Measurements from ENCODE around the gene NOX4.

The NOX4 gene

DNA sequence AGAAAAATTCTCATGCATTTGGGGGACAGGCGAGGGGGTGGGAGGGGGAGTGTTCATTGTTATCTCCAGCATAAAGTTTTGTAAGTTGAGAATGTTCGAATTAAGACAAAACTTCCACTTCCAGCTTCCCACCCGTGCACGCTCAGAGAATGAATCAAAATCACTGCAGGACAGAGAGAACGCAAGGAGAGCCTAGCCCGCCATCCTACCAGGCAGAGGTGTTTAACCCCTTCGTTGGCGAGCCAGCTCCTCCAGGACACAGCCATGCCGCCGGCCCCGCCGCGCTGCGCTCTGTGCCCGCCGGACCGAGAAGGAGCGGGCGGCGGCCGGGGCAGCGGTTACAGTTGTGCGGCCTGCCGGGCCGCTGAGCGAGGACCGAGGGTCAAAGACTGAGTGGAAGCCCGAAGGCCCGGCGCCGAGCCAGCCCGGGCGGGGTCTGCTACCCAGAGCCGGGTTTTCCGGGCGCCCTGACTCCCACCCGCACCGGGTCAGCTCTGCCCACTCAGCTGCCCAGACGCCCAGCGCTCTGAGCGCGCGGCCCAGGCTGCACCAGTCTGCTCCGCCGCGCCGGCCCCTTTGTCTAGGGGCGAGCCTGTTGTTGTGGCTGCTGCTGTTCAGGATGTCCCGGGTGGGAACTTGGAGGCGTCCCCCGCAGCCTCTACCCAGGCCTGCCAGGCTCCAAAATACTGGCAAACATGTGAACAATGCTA is at the start of gene NOX4:
Gene NOX4, minus strand, starts transcription at position 395 of the 710 bp plus-strand sequence. Its CDS starts 129 bp downstream, at position 266.
- no peak for DNase-seq

DNA sequence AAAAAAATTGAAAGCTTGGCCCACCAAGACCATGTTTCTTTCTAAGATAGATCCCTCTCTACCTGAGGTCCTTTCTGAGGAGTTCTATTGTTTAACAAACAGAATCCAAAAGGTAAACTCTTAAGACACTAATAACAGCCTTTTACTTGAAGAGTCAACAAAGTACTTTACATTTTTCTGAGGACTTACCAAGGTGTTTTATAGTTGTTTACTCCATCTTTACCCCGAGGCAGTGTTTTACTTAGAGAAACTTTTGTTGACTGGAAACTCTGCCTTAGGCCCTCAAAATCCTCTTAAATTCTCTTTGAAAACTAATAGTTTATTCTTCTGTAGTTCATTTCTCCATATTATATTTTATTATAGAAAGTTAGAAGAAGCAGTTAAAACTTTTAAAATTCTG is 49.7 kb upstream of the NOX4 start:
- no peak for DNase-seq

DNA sequence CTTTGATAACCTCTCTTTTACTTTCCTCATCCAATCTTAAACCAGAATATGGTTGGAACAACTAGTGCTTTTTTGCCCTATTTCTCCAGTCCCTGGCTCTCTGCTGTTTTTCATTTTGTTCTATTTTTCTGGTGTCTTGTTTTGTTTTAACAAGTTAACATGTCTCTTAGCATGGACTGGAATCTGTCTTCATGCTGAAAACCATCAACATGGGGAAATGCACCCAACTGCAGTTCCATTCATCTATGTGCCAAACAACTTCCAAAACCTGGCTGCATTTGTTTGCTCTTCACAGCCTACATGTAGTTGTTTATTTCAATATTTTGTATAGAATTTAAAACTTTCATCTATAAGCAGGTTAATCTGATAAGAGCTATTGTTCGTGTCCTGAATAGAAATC is 46.8 kb upstream of the NOX4 start:
- no peak for DNase-seq

DNA sequence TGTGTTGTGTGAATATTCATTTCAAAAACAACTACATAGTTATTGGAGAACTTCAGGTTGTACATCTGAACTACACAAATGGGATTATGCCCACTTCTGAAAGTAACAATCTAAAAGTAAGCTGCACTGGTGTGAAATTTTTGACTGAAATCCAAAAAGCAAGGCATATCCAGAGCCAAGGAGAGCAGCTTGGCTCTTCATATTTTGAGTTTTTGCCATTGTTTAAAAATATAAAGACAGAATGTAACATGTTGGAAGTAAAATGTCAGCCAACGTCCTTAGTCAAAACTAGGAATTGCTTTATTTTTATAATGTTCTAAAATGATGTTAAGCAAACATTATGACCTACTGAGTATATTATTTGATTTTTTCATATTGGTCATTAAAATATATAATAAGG is 45.8 kb upstream of the NOX4 start:
- DNase-seq = no peak

DNA sequence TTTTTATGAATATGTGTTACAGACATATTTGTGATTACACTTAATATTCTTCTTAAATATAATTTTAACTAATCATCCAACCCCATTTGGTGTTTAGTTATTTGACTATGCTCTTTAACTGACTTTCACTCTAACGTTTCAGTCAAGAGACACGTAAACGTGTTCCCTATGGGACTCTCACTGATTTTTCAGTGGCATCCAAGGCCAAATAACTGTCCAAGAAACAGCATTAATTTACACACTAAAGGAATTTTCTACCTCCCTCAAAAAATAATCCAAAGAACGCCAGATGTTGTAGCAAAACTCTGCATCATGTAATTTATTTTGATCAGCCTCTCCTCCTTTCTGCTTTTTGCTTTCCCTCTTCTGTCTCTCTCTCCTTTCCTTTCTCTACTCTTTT is 44.0 kb upstream of the NOX4 start:
- DNase-seq = no peak

DNA sequence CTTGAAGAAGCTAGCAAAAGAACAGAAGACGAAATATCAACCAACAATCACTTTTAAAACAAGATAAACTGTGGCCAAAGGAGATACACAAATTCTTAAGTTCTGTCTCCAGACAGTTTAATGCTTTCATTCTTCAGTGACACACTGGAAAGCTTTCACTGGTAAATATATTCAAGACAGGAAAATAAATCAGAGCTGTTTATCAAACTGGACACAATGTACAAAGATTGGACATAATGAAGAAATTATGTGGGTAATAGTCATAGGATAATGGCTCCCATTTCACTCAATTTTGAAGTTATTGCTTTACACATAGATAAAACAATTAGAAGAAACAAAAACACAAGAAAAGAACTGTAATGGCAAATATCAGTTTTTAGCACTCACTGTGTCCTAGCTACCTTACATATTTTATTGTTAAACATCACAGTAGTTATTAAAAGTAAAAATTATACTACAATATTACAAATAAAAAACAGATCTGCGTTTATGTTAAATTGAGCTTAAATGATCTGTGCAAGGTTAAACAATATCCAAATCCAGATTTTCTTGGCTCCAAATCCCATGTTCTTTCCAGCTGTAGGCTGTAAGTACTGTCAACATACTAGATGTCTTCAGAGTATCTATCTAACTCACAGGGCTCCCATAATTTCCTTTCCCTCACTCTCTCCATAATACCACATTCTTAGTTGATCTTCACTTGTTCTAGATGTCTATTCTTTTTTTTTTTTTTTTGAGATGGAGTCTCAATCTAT is 38.6 kb upstream of the NOX4 start:
- DNase-seq = no peak

DNA sequence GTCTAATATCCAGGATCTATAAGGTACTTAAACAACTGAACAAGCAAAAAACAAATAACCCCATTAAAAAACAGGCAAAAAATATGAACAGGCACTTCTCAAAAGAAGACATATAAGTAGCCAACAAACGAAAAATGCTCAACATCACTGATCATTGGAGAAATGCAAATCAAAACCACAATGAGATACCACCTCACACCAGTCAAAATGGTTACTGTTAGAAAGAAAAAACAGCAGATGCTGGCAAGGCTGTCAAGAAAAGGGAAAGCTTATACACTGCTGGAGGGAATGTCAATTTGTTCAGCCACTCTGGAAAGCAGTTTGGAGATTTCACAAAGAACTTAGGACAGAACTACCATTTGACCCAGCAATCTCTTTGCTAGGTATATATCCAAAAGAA is 30.6 kb upstream of the NOX4 start:
- DNase-seq = no peak

DNA sequence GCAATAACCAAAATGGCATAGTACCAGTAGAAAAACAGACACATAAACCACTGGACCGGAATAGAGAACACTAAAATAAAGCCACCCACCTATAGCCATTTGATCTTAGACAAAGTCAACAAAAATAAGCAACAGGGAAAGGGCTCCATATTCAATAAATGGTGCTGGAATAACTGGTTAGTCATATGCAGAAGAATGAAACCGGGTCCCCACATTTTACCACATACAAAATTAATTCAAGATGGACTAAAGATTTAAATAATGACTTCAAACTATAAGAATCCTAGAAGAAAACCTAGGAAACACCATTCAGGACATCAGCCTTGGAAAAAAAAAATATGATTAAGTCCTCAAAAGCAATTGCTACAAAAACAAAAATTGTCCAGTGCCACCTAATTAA is 30.1 kb upstream of the NOX4 start:
- no peak for DNase-seq

DNA sequence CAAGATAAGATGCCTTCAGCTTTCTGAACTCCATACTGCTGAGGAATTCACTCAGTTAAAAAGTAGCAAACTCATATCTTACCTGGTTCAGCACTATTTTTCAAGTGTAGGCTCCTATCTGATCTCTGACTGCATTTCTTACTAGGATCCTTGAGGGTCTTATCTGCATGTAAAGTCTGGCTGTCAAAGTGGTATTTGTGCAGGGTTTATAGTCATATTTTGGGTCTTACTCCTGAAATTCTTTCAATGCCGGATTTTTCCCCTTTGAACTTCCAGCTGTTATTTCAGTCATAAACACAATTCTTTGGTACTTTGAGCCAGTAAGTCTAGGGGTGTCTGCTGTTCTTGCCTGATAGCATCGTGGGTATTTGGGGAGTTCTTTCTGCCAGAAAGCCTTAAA is 25.3 kb upstream of the NOX4 start:
- DNase-seq = no peak

DNA sequence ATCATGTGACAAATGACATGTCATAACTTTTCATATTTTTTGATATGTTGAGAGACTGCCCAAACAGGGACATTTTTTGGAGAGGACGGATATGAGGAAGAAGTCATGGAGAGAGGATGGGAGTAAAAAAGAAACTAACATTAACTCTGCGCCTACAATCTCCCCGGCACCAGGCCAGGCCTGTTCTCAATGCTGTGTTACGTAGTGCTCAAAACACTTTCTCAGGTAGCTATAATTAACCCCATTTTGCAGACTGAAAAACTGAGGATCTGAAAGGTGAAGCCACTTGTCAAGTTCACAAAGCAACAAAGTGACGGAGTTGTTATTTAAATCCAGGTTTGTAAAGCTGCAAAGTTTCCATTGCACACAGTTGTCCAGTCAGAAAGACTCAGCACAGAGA is 17.4 kb upstream of the NOX4 start:
- DNase-seq = no peak

DNA sequence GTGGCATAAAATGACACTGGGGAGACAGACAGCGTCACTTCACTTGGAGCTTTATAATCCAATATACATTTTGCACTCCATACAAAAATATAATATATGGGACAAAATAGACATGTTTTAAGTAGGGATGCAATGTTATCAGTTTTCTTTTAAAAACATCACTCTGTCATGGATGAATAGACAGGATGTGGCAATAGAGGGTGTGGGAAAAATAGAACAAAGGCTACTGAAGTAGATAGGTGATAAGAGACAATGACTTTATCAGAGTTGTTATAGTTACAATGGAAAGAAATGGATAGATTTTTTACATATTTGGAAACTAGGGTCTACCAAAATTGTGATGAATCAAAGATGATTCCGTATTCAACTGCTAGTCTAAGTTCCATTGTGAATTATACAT is 13.1 kb upstream of the NOX4 start:
- no peak for DNase-seq

DNA sequence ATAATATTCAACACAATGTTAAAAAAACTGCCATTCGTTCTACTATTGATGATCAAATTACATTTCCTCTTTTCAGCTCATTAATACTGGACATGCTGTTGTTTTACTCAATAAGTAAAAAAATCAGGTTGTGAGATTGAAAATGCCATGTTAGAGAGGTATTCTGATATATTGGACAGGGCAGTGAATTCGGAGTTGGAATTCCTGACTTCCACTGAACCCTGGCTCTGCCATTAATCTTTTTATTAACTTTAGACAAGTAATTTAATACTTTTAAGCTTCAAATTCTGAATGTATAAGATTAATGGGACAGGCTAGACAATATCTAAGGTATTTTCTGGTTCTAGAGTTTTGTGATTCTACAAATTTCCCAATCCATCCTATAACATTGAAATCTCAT is 12.2 kb upstream of the NOX4 start:
- DNase-seq = no peak

DNA sequence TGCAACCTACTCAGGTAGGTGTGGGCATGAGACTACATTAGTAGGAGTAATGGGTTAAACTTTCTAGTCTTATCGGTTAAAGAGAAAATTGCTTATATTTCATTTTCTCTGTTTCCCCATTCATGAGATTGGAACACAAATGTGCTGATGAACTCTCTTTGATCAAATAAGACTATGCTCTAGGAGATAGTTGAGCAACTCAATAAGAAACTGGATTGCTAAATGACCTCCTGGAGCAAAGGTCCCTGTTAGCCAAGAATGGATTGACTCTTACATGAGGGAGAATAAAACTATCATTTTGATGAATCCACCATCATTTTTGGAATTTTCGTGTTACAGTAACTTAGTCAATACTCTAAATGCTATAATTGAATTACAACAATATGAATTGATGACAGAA is 11.1 kb upstream of the NOX4 start:
- DNase-seq = no peak

DNA sequence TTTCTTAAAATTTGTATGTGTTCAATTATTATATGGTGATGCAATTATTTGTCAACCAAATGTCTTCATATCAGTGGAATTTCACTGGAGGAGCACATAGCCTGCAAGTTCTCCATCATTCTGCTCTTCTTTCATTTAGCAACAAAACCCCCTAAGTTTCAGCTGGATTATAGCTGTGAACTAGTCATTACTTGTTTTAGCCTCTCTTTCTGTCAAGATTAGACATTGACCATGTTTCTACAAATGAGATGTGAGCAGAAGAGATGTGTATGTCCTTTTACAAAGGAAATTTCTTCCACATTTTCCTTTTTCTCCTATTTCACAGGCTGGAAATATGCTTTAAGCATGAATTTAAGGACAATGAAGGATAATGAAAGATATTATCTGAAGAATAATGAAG is 9.2 kb upstream of the NOX4 start:
- DNase-seq = no peak

DNA sequence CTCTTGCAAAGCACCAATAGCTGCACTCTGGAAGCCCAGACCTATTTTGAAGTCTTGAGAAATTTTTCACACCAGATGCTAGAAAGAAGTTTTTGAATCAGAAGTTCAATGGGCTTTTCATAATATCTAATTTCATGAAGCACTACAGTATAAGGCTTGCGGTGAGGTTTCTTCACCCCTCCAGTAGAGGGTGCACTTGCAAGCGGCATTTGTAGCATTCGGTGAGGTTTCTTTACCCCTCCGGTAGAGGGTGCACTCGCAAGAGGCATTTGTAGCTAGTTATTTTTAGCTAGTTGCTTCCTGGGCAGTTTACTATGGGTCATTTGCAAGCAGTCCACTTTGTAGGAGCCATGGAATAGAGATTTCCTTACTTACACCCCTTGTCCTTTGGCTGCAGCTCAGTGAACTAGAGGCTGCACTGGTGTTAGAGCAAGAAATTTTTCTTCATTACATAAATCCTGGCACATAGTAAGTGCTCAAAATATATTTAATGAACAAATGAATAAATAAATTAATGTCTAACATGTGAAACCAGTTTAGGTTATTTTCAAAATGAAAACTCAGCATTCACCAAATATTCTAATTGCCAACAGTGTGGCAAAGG is 7.8 kb upstream of the NOX4 start:
- DNase-seq = no peak

DNA sequence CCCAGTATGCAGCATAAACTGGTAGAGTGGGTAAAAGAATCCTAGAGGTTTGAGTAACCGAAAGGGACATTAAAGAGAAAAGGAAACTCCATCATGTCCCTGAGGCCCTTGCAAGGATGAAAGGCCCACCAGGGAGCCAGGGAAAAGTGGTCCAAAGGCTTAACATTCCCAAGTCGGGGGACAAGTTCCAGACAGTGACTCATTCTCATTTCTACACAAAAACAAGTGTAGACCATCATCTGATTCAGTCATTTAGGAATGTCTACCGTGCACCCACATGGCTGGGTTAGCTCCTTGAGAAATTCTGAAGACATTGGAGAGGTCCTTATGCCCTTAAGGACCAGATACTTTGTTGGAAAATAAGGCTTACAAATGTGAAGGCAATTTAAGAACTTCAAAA is 4.8 kb upstream of the NOX4 start:
- no peak for DNase-seq

DNA sequence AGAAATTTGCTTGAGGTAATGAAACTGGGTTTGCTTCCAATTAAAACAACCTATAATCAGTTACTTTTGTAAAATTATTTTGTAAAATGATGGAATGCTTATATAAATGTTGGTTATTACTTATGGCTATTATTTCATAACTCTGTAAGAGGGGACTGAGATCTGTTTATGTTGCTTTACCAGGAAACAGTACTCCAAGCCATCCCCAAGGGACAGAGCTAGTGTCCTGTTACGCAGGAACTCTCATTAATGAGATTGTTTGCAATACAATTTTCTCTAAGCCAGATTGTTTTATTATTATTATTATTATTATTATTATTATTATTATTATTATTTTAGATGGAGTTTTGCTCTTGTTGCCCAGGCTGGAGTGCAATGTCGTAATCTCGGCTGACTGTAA is 2.3 kb upstream of the NOX4 start:
- DNase-seq = no peak

DNA sequence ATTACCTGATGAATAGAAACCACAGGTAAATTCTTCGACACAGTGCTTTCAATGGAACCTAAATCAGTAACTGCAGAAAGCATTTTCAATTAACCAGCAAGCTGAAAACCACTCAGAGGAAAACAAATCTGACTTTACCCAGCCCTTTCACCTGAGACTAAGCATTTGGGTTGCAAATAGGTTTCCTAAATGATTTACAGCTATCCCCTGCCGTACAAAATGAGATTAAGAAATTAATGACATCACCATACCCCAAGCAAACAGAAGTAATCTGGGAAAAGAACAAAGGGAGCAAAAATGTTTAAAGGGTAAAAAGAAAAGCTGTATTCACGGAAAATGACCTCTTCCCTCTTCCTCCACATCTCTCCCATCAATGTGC is 584 bp downstream of the NOX4 start:
- no peak for DNase-seq

DNA sequence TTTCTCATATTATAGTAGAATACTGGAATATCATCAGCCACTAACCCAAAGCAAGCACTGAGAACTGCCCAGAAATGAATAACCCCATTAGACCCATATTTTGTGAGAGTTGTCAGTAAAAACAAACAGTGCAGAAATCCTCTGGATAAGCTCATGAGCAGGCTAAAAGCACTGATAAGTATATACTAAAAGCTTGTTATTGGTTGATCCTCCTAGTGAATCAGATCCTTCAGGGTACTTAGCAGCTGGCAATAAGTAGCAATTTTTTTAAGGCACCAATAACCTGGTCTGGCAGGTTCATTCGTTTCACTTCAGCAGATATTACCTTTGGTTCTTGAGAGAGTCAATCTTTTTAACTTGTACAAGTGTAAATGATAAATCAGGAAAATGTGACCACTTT is 1.2 kb downstream of the NOX4 start:
- DNase-seq = no peak

DNA sequence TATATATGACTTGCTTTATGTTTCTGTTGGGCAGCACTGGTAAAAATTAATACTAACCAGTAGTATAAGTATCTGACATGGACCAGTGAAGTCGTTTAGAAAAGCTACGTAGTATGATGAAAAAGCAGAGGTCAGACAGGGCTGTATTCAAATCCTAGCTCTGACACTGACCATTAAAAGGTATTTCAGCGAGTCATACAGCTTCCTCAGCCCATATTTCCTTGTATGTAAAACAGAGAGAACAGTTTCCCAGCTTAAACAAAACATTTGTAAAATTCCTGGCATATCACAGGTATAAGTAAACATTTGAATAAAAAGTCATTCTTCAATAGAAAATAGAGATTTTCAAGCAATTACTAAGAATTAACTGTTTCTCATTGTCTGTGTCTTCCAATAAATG is 4.2 kb downstream of the NOX4 start:
- DNase-seq = no peak

DNA sequence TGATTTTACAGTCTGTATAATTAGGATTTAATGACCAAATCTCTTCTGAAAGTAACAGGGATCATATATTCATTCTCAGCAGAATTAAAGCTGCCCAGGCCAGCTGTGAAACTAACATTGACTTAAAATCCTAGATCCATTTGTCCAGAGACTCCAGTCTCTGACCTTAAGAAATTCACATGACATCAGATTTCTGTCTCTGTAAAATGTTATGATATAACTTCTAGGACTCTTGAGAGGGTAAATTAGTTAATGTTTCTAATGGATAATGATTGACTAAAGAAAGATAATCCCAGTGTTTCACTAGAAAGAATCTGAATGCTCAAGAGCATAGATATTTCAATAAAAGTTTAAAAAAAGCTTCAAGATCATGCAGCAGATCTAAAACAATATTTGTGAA is 6.3 kb downstream of the NOX4 start:
- no peak for DNase-seq

DNA sequence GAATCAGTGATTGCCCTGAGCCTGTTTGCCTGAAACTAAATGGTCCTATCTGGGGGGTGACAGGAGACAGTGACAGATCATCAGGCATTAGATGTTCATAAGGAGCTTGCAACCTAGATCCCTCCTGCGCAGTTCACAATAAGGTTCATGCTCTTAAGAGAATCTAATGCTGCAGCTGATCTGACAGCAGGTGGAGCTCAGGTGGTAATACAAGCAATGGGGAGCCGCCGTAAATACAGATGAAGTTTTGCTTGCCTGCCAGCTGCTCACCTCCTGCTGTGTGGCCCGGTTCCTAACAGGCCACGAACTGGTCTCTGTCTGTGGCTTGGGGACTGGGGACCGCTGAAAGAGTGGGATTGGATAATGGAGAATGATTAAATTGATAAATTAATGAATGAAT is 14.0 kb downstream of the NOX4 start:
- DNase-seq = no peak

DNA sequence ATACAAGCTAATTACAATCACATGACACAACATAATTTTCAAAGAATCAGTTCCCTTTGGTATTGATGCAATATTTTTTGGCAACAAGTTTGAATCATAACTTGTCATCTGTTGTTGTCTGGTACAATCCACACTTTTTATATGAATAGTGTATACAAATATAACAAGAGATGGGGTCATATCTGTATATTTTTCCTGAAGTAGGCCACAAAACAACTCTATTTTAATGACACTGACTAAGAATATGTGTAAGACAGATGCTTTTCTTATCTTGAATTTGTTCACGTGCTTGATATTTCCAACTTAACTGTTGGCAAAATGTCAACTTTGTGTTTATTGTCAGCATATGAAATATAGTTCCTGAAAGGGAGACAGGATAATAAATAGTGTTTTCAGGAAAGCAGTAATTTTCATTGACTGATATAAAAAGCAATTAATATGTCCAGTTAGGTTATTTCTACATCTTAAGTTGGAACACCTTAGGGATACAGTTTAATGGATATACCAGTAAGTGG is 27.9 kb downstream of the NOX4 start:
- DNase-seq = no peak

DNA sequence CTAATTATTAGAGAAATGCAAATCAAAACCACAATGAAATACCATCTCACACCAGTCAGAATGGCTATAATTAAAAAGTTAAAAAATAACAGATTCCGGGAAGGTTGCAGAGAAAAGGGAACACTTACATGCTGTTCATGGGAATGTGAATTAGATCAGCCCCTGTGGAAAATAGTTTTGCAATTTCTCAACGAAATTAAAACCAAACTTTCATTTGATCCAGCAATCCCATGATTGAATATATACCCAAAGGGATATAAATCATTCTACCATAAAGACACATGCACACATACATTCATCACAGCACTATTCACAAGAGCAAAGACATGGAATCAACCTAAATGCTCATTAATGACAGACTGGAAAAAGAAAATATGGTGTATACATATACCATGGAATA is 32.5 kb downstream of the NOX4 start:
- no peak for DNase-seq
